Ectodermal cell (in vitro differentiated cells): ENCODE measurements around the gene SPOP. TPM values are rescaled to one million over a fixed set of nuclear protein-coding genes. Genes with fewer than 3 reads are reported as not detected.
"Not testable (repeated sequence)": the region's sequence is repeated elsewhere in the genome, so short reads cannot be mapped to it uniquely, and the experiment has no call there.

Experiments
- H3K27ac ChIP-seq: 2 replicates; pipeline ENCODE4 v1.7.0; 2013; ENCODE audit warnings: mild to moderate bottlenecking, low read depth, low read length; ENCODE audit not compliant: insufficient read depth, poor library complexity, severe bottlenecking
- H3K27me3 ChIP-seq: 2 replicates; pipeline ENCODE4 v1.7.0; 2013; ENCODE audit warnings: mild to moderate bottlenecking, low read length; ENCODE audit not compliant: insufficient read depth, control insufficient read depth, poor library complexity, severe bottlenecking
- H3K36me3 ChIP-seq: one replicate; pipeline ENCODE4 v1.7.0; 2013; ENCODE audit warnings: low read length; ENCODE audit not compliant: control insufficient read depth, insufficient read depth
- H3K4me1 ChIP-seq: one replicate; pipeline ENCODE4 v1.7.0; 2013; ENCODE audit warnings: low read length; ENCODE audit not compliant: control insufficient read depth, insufficient read depth
- H3K4me3 ChIP-seq: 2 replicates; pipeline ENCODE4 v1.7.0; 2013; ENCODE audit warnings: low read depth, low read length, control low read depth; ENCODE audit not compliant: insufficient read depth
- H3K9me3 ChIP-seq: 2 replicates; pipeline ENCODE4 v1.7.0; 2013; ENCODE audit warnings: mild to moderate bottlenecking, low read length, moderate library complexity; ENCODE audit not compliant: control insufficient read depth
- WGBS, 2 experiments: methylation state at CpG; one replicate each; pipeline ENCODE4 v1.1.7; 2013; ENCODE audit warnings: missing lambda C conversion rate in 2 of 2; 5-methylcytosine and 5-hydroxymethylcytosine counted together
- polyA plus RNA-seq, 4 experiments: library from polyadenylated mRNA; stranded (reverse); fragments of 50-300 nt; gene quantifications; one replicate each; pipeline ENCODE4 v1.2.3, GENCODE V29; 2013

Gene SPOP
- polyA plus RNA-seq (2013, experiment 1 of 4) = 43.9 TPM
- polyA plus RNA-seq (2013, experiment 2 of 4) = 46.4 TPM
- 42.5 TPM for polyA plus RNA-seq (2013, experiment 3 of 4)
- polyA plus RNA-seq (2013, experiment 4 of 4) = 41.5 TPM

- peak within 1 kb of the TSS; percentile 88 for H3K27ac ChIP-seq
- 18% methylated on average over 53 of the region's 53 CpGs for WGBS, 2 experiments
- H3K27me3 ChIP-seq = no peaks in the 10 kb centered on the region
- H3K9me3 ChIP-seq = no peaks in the 10 kb centered on the region
- H3K4me1 ChIP-seq = peaks cover 6% of the 10 kb centered on the region
- H3K4me3 ChIP-seq = peak within 1 kb of the TSS; percentile 74
- H3K36me3 ChIP-seq = no peaks in the 10 kb centered on the region
Measured at GRCh38 chr17:49677933-49678847, at the start of gene SPOP. TSS of gene SPOP (minus strand) at chr17:49678097. CDS start at chr17:49622810, 55,287 bp downstream.

- peaks cover 9% of the 10 kb centered on the region for H3K36me3 ChIP-seq
- H3K4me3 ChIP-seq = no peak overlapping the region
- no peaks in the 10 kb centered on the region for H3K27me3 ChIP-seq
- WGBS, 2 experiments = 95 to 96% methylated on average over 4 of the region's 4 CpGs
- H3K27ac ChIP-seq = no peak overlapping the region
- peaks cover 8% of the 10 kb centered on the region for H3K4me1 ChIP-seq
- no peaks in the 10 kb centered on the region for H3K9me3 ChIP-seq
Measured at GRCh38 chr17:49727380-49727779, 49.5 kb upstream of the SPOP start.

- WGBS, 2 experiments = 95 to 98% methylated on average over 7 of the region's 7 CpGs
- Histone ChIP-seq H3K27me3 (no peaks in the 10 kb centered on the region), H3K9me3 (no peaks in the 10 kb centered on the region), H3K27ac (no peak overlapping the region), H3K4me3 (no peak overlapping the region), H3K4me1 (peaks cover 8% of the 10 kb centered on the region), H3K36me3 (peaks cover 12% of the 10 kb centered on the region)
Measured at GRCh38 chr17:49725452-49726130, 47.7 kb upstream of the SPOP start.

- not testable (repeated sequence) for H3K27ac ChIP-seq, H3K27me3 ChIP-seq, H3K4me1 ChIP-seq, H3K9me3 ChIP-seq, H3K4me3 ChIP-seq
- WGBS, 2 experiments = 92 to 96% methylated on average over 6 of the region's 6 CpGs
- H3K36me3 ChIP-seq = peaks cover 20% of the 10 kb centered on the region
Measured at GRCh38 chr17:49724552-49724951, 46.7 kb upstream of the SPOP start.

- Histone ChIP-seq H3K27ac (peak overlapping the region; percentile 21), H3K4me1 (peaks cover 8% of the 10 kb centered on the region), H3K36me3 (peaks cover 30% of the 10 kb centered on the region)
Measured at GRCh38 chr17:49723423-49723822, 45.5 kb upstream of the SPOP start.

GRCh38 chr17:49722066-49722465 lies 44.2 kb upstream of the SPOP start:
- peaks cover 44% of the 10 kb centered on the region for H3K36me3 ChIP-seq
- no peaks in the 10 kb centered on the region for H3K9me3 ChIP-seq
- no peak overlapping the region for H3K4me3 ChIP-seq
- H3K27ac ChIP-seq = no peak overlapping the region
- no peaks in the 10 kb centered on the region for H3K27me3 ChIP-seq
- peaks cover 8% of the 10 kb centered on the region for H3K4me1 ChIP-seq
- WGBS, 2 experiments = 95 to 96% methylated on average over 3 of the region's 3 CpGs

More at GRCh38 chr17:49723423-49723822, 45.5 kb upstream of the SPOP start:
- no peak overlapping the region for H3K4me3 ChIP-seq
- 76 to 82% methylated on average over 8 of the region's 8 CpGs for WGBS, 2 experiments
- no peaks in the 10 kb centered on the region for H3K27me3 ChIP-seq
- no peaks in the 10 kb centered on the region for H3K9me3 ChIP-seq

- Histone ChIP-seq H3K4me1 (no peaks in the 10 kb centered on the region), H3K4me3 (no peak overlapping the region), H3K36me3 (peaks cover 62% of the 10 kb centered on the region), H3K27ac (no peak overlapping the region), H3K27me3 (no peaks in the 10 kb centered on the region), H3K9me3 (no peaks in the 10 kb centered on the region)
- 96 to 97% methylated on average over 10 of the region's 10 CpGs for whole genome bisulfite sequencing, 2 experiments
Measured at GRCh38 chr17:49717371-49717861, 39.5 kb upstream of the SPOP start.

- Histone ChIP-seq H3K4me1 (no peaks in the 10 kb centered on the region), H3K27me3 (no peaks in the 10 kb centered on the region), H3K36me3 (peaks cover 59% of the 10 kb centered on the region), H3K27ac (no peak overlapping the region), H3K9me3 (no peaks in the 10 kb centered on the region), H3K4me3 (no peak overlapping the region)
- WGBS, 2 experiments = 96 to 100% methylated on average over 1 of the region's 1 CpG
Measured at GRCh38 chr17:49716668-49717364, 38.9 kb upstream of the SPOP start.

- Histone ChIP-seq H3K9me3 (no peaks in the 10 kb centered on the region), H3K4me3 (no peak overlapping the region), H3K36me3 (peaks cover 58% of the 10 kb centered on the region), H3K27ac (no peak overlapping the region), H3K4me1 (no peaks in the 10 kb centered on the region), H3K27me3 (no peaks in the 10 kb centered on the region)
- WGBS, 2 experiments = 93 to 95% methylated on average over 8 to 9 of the region's 9 CpGs
Measured at GRCh38 chr17:49715717-49716279, 37.9 kb upstream of the SPOP start.
